MM.1S (cell line): ENCODE data around the gene GPD1.

Source experiments
- DNase-seq: peaks from one replicate; pipeline ENCODE4 v3.0.0-alpha.2; 2015
- H2AFZ ChIP-seq: fragments of 300-600 bp; sonication (generic); 2 replicates; pipeline ENCODE4 v1.6.0; 2016; ENCODE audit warnings: antibody characterized with exemption, low read length
- H3F3A ChIP-seq: fragments of 300-600 bp; sonication (generic); 2 replicates; pipeline ENCODE4 v1.6.1; 2016; ENCODE audit warnings: mild to moderate bottlenecking, antibody characterized with exemption, low read length, moderate library complexity, mixed read lengths; ENCODE audit not compliant: insufficient read depth
- H3K27ac ChIP-seq: fragments of 300-600 bp; sonication (generic); 2 replicates; pipeline ENCODE4 v1.5.1; 2016; ENCODE audit warnings: mild to moderate bottlenecking, low read length
- H3K27me3 ChIP-seq: fragments of 300-600 bp; sonication (generic); replicated peaks from 2 replicates; pipeline ENCODE4 v1.6.0; 2016; ENCODE audit warnings: low read length; ENCODE audit not compliant: insufficient read depth
- H3K36me3 ChIP-seq: fragments of 300-600 bp; sonication (generic); replicated peaks from 2 replicates; pipeline ENCODE4 v1.6.1; 2016; ENCODE audit warnings: mild to moderate bottlenecking, low read length, mixed read lengths; ENCODE audit not compliant: insufficient read depth
- H3K4me1 ChIP-seq: fragments of 300-600 bp; sonication (generic); 2 replicates; pipeline ENCODE4 v1.6.1; 2016; ENCODE audit warnings: low read length, mixed read lengths
- H3K4me2 ChIP-seq: fragments of 300-600 bp; sonication (generic); 2 replicates; pipeline ENCODE4 v1.6.0; 2016; ENCODE audit warnings: low read depth, low read length
- H3K4me3 ChIP-seq: fragments of 300-600 bp; sonication (generic); 2 replicates; pipeline ENCODE4 v1.5.1; 2016; ENCODE audit warnings: low read length, mixed read lengths
- H3K79me2 ChIP-seq: fragments of 300-600 bp; sonication (generic); 2 replicates; pipeline ENCODE4 v1.6.1; 2016; ENCODE audit warnings: mixed run types, low read length, mixed read lengths
- H3K9ac ChIP-seq: fragments of 300-600 bp; sonication (generic); 2 replicates; pipeline ENCODE4 v1.6.1; 2016; ENCODE audit warnings: low read length, mixed read lengths
- H3K9me2 ChIP-seq: fragments of 300-600 bp; sonication (generic); replicated peaks from 2 replicates; pipeline ENCODE4 v1.6.1; 2016; ENCODE audit warnings: mild to moderate bottlenecking, low read length, mixed read lengths; ENCODE audit not compliant: insufficient read depth
- H3K9me3 ChIP-seq: fragments of 300-600 bp; sonication (generic); replicated peaks from 2 replicates; pipeline ENCODE4 v1.6.1; 2016; ENCODE audit warnings: mild to moderate bottlenecking, low read length, mixed read lengths; ENCODE audit not compliant: insufficient read depth
- H4K20me1 ChIP-seq: fragments of 300-600 bp; sonication (generic); 2 replicates; pipeline ENCODE4 v1.6.1; 2016; ENCODE audit warnings: mild to moderate bottlenecking, low read length, moderate library complexity, mixed read lengths; ENCODE audit not compliant: insufficient read depth
- CTCF ChIP-seq: fragments of 300-600 bp; sonication (generic); IDR thresholded peaks from 2 replicates; pipeline ENCODE4 v1.5.1; 2016; ENCODE audit warnings: antibody characterized with exemption, low read length, mixed read lengths
- EZH2 ChIP-seq: fragments of 300-600 bp; sonication (generic); optimal IDR thresholded peaks from 2 replicates; pipeline ENCODE3; 2017; ENCODE audit warnings: low read depth, mild to moderate bottlenecking, antibody characterized with exemption, low read length, mixed read lengths
- EZH2phosphoT487 ChIP-seq: fragments of 300-600 bp; sonication (generic); IDR thresholded peaks from 2 replicates; pipeline ENCODE4 v1.6.1; 2018; ENCODE audit warnings: antibody characterized with exemption, low read length

Gene GPD1

GRCh38 chr12:50100561-50100960 lies 3.2 kb upstream of the GPD1 start:
- no peak overlapping the region for H2AFZ ChIP-seq
- no peaks in the 10 kb centered on the region for H3K27me3 ChIP-seq
- no peak overlapping the region for H3K9ac ChIP-seq
- H3F3A ChIP-seq = peaks cover 4% of the 10 kb centered on the region; the same call in 1 of the 2 replicates
- no peak overlapping the region for H3K27ac ChIP-seq
- TF ChIP-seq EZH2 (no peak), CTCF (no peak), EZH2phosphoT487 (no peak)
- no peaks in the 10 kb centered on the region for H3K79me2 ChIP-seq
- no peaks in the 10 kb centered on the region for H3K4me1 ChIP-seq
- H3K9me3 ChIP-seq = no peaks in the 10 kb centered on the region
- no peak for DNase-seq
- H3K9me2 ChIP-seq = no peaks in the 10 kb centered on the region
- H3K4me3 ChIP-seq = no peak overlapping the region
- H4K20me1 ChIP-seq = no peaks in the 10 kb centered on the region
- no peak overlapping the region for H3K4me2 ChIP-seq
- peaks cover 10% of the 10 kb centered on the region; the same call in 1 of the 2 replicates for H3K36me3 ChIP-seq

GRCh38 chr12:50101663-50102062 lies 2.1 kb upstream of the GPD1 start:
- Histone ChIP-seq H3K27me3 (no peaks in the 10 kb centered on the region), H3K27ac (no peak overlapping the region), H3K9me2 (no peaks in the 10 kb centered on the region), H3K4me1 (no peaks in the 10 kb centered on the region), H3K79me2 (no peaks in the 10 kb centered on the region), H3K4me2 (no peak overlapping the region), H2AFZ (no peak overlapping the region), H3K9me3 (no peaks in the 10 kb centered on the region), H3K4me3 (no peak overlapping the region), H3F3A (peaks cover 4% of the 10 kb centered on the region; the same call in 1 of the 2 replicates), H3K36me3 (peaks cover 8% of the 10 kb centered on the region; the same call in 1 of the 2 replicates), H3K9ac (no peak overlapping the region), H4K20me1 (no peaks in the 10 kb centered on the region)
- TF ChIP-seq CTCF (no peak; the same call in 1 of the 2 replicates), EZH2phosphoT487 (no peak), EZH2 (no peak)
- DNase-seq = no peak

GRCh38 chr12:50102131-50102531 lies 1.7 kb upstream of the GPD1 start:
- DNase-seq = no peak
- no peaks in the 10 kb centered on the region for H3K79me2 ChIP-seq
- H3K27me3 ChIP-seq = no peaks in the 10 kb centered on the region
- no peak overlapping the region for H3K4me3 ChIP-seq
- no peak overlapping the region for H2AFZ ChIP-seq
- peaks cover 8% of the 10 kb centered on the region; the same call in 1 of the 2 replicates for H3K36me3 ChIP-seq
- H4K20me1 ChIP-seq = no peaks in the 10 kb centered on the region
- H3K9ac ChIP-seq = no peak overlapping the region
- no peaks in the 10 kb centered on the region for H3K9me2 ChIP-seq
- no peak overlapping the region for H3K4me2 ChIP-seq
- TF ChIP-seq EZH2phosphoT487 = no peak
- no peak for TF ChIP-seq EZH2
- TF ChIP-seq CTCF = no peak
- H3K9me3 ChIP-seq = no peaks in the 10 kb centered on the region
- H3K27ac ChIP-seq = no peak overlapping the region
- H3K4me1 ChIP-seq = no peaks in the 10 kb centered on the region
- H3F3A ChIP-seq = peaks cover 4% of the 10 kb centered on the region; the same call in 1 of the 2 replicates
